OCI-LY3 (cell line): ENCODE measurements around the gene DCLK3.

Experiments
- EZH2phosphoT487 ChIP-seq: fragments of 200-600 bp; shearing (Covaris generic); IDR thresholded peaks from 2 replicates; pipeline ENCODE4 v1.6.1; 2018; ENCODE audit warnings: antibody characterized with exemption, mixed run types, low read depth
- TF ChIP-seq, protein P1 (sequence below): fragments of 200-600, 300-600 bp; sonication (generic); IDR thresholded peaks from 2 replicates; pipeline ENCODE4 v1.5.1; 2014; ENCODE audit warnings: antibody characterized with exemption, low read length, low read depth

DNA sequence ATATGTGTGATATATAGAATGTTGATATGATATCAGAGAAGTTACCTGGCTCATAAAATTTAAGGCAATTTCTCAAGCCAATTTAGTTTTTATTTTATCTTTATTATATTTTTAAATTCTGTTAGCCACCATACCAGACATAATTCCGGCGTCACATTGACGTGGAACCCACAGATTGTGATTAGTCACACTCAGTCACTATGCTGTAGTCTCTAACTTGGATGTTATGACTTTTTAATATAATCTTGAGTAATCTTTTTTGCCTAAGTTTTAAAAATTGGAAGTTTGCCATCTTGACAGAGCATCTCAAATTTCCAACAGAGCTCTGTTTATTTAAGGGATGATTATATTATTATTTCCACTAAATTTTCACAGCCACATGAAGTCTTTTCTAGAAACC, 9.7 kb upstream of the DCLK3 start:
- TF ChIP-seq, protein P1, sequence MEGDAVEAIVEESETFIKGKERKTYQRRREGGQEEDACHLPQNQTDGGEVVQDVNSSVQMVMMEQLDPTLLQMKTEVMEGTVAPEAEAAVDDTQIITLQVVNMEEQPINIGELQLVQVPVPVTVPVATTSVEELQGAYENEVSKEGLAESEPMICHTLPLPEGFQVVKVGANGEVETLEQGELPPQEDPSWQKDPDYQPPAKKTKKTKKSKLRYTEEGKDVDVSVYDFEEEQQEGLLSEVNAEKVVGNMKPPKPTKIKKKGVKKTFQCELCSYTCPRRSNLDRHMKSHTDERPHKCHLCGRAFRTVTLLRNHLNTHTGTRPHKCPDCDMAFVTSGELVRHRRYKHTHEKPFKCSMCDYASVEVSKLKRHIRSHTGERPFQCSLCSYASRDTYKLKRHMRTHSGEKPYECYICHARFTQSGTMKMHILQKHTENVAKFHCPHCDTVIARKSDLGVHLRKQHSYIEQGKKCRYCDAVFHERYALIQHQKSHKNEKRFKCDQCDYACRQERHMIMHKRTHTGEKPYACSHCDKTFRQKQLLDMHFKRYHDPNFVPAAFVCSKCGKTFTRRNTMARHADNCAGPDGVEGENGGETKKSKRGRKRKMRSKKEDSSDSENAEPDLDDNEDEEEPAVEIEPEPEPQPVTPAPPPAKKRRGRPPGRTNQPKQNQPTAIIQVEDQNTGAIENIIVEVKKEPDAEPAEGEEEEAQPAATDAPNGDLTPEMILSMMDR, result no peak
- TF ChIP-seq EZH2phosphoT487, result no peak
